ENCODE results near the gene GLIPR1. TPM values are rescaled to one million over a fixed set of nuclear protein-coding genes. Genes with fewer than 3 reads are reported as not detected.

The GLIPR1 gene
- total and polyA plus RNA-seq, 7 donors, result 0.52 to 5.7 (median 4.4) TPM

DNA sequence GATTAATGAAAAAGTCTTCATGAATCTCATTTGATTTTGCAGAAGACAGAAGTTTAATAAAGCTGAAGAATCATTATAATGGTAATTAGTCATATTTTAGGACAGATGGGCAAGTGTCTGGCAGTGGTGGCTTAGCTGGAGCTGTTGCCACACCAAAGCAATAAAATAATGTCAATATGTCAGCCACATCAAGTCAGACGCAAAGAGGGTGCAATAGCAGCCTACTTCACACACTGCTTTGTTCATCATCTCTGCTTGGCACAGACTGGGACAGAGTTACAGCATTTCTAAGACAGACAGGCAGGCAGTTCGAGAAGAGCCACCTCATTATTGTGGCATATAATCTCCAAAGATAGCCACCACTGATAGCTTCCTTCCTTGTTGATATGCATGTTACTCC lies 47.7 kb downstream of the GLIPR1 start:
- DNase-seq (no peak), ATAC-seq (no peak)
- Histone ChIP-seq H3K27ac (no peak overlapping the region), H3K4me1 (no peaks in the 10 kb centered on the region), H3K9me3 (no peaks in the 10 kb centered on the region), H3K4me3 (no peak overlapping the region), H3K36me3 (ENCODE audit: insufficient read depth in 1 of 2, low read depth in 1 of 2) (no peaks in the 10 kb centered on the region), H3K27me3 (ENCODE audit: insufficient read depth in 3 of 3, low read length in 2 of 3) (no peaks in the 10 kb centered on the region)
- TF ChIP-seq, protein P1, sequence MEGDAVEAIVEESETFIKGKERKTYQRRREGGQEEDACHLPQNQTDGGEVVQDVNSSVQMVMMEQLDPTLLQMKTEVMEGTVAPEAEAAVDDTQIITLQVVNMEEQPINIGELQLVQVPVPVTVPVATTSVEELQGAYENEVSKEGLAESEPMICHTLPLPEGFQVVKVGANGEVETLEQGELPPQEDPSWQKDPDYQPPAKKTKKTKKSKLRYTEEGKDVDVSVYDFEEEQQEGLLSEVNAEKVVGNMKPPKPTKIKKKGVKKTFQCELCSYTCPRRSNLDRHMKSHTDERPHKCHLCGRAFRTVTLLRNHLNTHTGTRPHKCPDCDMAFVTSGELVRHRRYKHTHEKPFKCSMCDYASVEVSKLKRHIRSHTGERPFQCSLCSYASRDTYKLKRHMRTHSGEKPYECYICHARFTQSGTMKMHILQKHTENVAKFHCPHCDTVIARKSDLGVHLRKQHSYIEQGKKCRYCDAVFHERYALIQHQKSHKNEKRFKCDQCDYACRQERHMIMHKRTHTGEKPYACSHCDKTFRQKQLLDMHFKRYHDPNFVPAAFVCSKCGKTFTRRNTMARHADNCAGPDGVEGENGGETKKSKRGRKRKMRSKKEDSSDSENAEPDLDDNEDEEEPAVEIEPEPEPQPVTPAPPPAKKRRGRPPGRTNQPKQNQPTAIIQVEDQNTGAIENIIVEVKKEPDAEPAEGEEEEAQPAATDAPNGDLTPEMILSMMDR (IDR thresholded peaks at IDR 0.05), result no peak
- WGBS, 3 donors, result 76 to 81% (median 79%) methylated on average over 2 of the region's 2 CpGs
- intact Hi-C loops (cut with DNase I), result loop anchor here (5.0 kb wide), 1 partner anchor 509 kb away; no protein-coding TSS in a partner anchor

DNA sequence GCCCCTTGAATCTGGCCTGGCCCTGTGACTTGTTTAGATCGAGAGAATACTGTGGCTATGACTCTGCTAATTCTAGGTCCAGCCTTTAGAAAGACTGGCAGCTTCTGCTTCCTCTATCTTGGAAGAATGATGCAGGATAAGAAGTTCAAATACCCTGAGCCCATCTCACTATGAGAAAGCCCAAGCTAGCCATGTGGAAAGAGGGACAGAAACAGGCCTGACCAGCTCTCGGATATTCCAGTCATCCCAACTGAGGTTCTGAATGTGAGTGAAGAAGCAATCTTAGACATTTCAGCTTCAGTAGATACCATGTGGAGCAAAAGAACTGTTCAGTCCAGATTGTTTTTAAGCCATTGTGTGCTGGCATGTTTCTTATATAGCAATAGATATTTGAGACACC lies 48.1 kb downstream of the GLIPR1 start:
- TF ChIP-seq, protein P1 (IDR thresholded peaks at IDR 0.05), result no peak
- no peak for ATAC-seq
- no peaks in the 10 kb centered on the region for H3K4me1 ChIP-seq
- H3K27me3 ChIP-seq (ENCODE audit: insufficient read depth in 3 of 3, low read length in 2 of 3), result no peaks in the 10 kb centered on the region
- no peaks in the 10 kb centered on the region for H3K36me3 ChIP-seq (ENCODE audit: insufficient read depth in 1 of 2, low read depth in 1 of 2)
- intact Hi-C loops (cut with DNase I), result loop anchor here (5.0 kb wide), 1 partner anchor 509 kb away; no protein-coding TSS in a partner anchor
- DNase-seq, result no peak
- H3K9me3 ChIP-seq, result no peaks in the 10 kb centered on the region
- H3K4me3 ChIP-seq, result no peak overlapping the region
- H3K27ac ChIP-seq, result no peak overlapping the region
- 77 to 81% (median 78%) methylated on average over 2 of the region's 2 CpGs for WGBS, 3 donors

DNA sequence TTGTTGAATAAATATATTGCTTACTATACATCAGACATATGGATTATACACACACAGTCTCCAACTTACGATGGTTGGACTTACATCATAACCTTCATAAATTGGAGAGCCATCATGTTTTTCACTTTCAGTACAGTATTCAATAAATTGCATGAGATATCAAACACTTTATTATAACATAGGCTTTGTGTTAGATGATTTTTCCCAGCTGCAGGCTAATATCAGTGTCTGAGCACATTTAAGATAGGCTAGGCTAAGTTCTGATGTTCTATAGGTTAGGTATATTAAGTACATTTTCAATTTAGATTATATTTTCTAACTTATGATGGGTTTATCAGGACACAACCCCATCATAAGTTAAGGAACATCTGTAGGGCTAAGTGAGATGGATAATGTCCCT lies 48.8 kb downstream of the GLIPR1 start:
- intact Hi-C loops (cut with DNase I), result loop anchor here (5.0 kb wide), 1 partner anchor 508 kb away; no protein-coding TSS in a partner anchor
- WGBS, 3 donors, result 94 to 98% (median 96%) methylated on average over 1 of the region's 1 CpG
- Histone ChIP-seq H3K4me3 (no peak overlapping the region), H3K36me3 (ENCODE audit: insufficient read depth in 1 of 2, low read depth in 1 of 2) (no peaks in the 10 kb centered on the region), H3K27ac (no peak overlapping the region), H3K27me3 (ENCODE audit: insufficient read depth in 3 of 3, low read length in 2 of 3) (no peaks in the 10 kb centered on the region), H3K9me3 (no peaks in the 10 kb centered on the region), H3K4me1 (no peaks in the 10 kb centered on the region)
- TF ChIP-seq, protein P1 (IDR thresholded peaks at IDR 0.05), result no peak
- DNase-seq (no peak), ATAC-seq (no peak)

DNA sequence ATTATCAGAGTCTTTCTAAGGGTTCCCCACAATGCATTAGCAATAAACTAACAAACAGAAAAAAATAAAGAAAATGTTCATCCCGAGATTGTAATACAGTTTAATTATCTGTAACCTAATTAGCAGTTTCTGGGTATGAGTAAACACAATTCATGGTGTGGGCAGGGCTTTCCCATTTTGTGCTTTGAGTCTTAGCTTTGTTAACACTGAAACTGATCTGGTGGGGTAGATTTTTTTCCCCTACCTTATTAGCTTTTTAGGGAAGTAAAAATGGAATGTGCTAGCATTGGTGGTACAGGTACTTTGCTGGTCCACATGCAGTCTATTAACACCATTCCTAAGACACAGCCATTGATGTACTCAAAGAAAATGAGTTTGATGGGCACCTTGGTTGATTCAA lies 49.3 kb downstream of the GLIPR1 start:
- 69 to 85% (median 84%) methylated on average over 1 of the region's 1 CpG for WGBS, 3 donors
- TF ChIP-seq, protein P1 (IDR thresholded peaks at IDR 0.05), result no peak
- H3K4me3 ChIP-seq, result no peak overlapping the region
- ATAC-seq (no peak), DNase-seq (no peak)
- no peaks in the 10 kb centered on the region for H3K4me1 ChIP-seq
- no peaks in the 10 kb centered on the region for H3K27me3 ChIP-seq (ENCODE audit: insufficient read depth in 3 of 3, low read length in 2 of 3)
- no peak overlapping the region for H3K27ac ChIP-seq
- H3K36me3 ChIP-seq (ENCODE audit: insufficient read depth in 1 of 2, low read depth in 1 of 2), result no peaks in the 10 kb centered on the region
- intact Hi-C loops (cut with DNase I), result loop anchor here (5.0 kb wide), 1 partner anchor 507 kb away; no protein-coding TSS in a partner anchor
- H3K9me3 ChIP-seq, result no peaks in the 10 kb centered on the region

DNA sequence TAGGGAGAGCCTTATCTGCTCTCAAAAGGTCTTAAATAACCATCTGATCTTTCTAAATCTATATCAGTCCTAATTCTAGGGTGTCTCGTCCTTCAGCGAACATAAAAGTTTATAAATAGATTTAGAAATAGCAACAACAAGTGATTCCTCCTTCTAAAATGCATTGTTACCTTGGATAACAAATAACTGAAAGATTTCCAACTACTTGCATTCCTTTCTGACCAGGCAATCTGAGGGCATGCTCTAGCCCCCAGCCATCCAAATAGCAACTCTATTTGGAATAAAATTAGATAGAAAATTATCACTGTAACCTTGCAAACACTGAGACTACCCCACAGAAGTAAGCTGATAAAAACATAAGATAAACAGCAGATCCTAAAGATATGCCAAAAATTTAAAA lies 52.7 kb downstream of the GLIPR1 start:
- TF ChIP-seq, protein P1 (IDR thresholded peaks at IDR 0.05), result no peak
- Histone ChIP-seq H3K36me3 (ENCODE audit: insufficient read depth in 1 of 2, low read depth in 1 of 2) (no peaks in the 10 kb centered on the region), H3K27ac (no peak overlapping the region), H3K4me1 (no peaks in the 10 kb centered on the region), H3K9me3 (no peaks in the 10 kb centered on the region), H3K4me3 (no peak overlapping the region), H3K27me3 (ENCODE audit: insufficient read depth in 3 of 3, low read length in 2 of 3) (no peaks in the 10 kb centered on the region)
- DNase-seq, result no peak
- 46 to 62% (median 62%) methylated on average over 2 of the region's 2 CpGs for WGBS, 3 donors
- ATAC-seq, result no peak
- intact Hi-C loops (cut with DNase I), result no loop called here
